Measurements from ENCODE around the gene CBX2.
A peak's percentile ranks its signal among the peaks of the same experiment; 100 is the strongest.

CBX2 gene

GRCh38 chr17:79826841-79827578 is 49.1 kb downstream of the CBX2 start:
- Histone ChIP-seq H3K4me1 (ENCODE audit: control insufficient read depth, insufficient read depth, low read length) (peaks cover 22% of the 10 kb centered on the region), H3K27ac (ENCODE audit: low read length) (no peak overlapping the region), H3K9ac (ENCODE audit: low read length in 2 of 2) (no peak overlapping the region), H3K27me3 (ENCODE audit: control insufficient read depth in 1 of 2, insufficient read depth in 2 of 2, low read length in 2 of 2) (peaks cover 10 to 21% of the 10 kb centered on the region in 2 donors), H3K4me3 (ENCODE audit: low read length in 2 of 2) (no peak overlapping the region), H3K36me3 (ENCODE audit: control insufficient read depth in 2 of 2, insufficient read depth in 2 of 2, low read length in 2 of 2) (no peaks in the 10 kb centered on the region), H3K9me3 (ENCODE audit: control insufficient read depth in 2 of 2, low read length in 2 of 2) (no peaks in the 10 kb centered on the region)

- H3K36me3 ChIP-seq (ENCODE audit: control insufficient read depth in 2 of 2, insufficient read depth in 2 of 2, low read length in 2 of 2), result no peaks in the 10 kb centered on the region
- H3K4me1 ChIP-seq (ENCODE audit: control insufficient read depth, insufficient read depth, low read length), result peaks cover 30% of the 10 kb centered on the region
- H3K27ac ChIP-seq (ENCODE audit: low read length), result no peak overlapping the region
- peaks cover 10 to 21% of the 10 kb centered on the region in 2 donors for H3K27me3 ChIP-seq (ENCODE audit: control insufficient read depth in 1 of 2, insufficient read depth in 2 of 2, low read length in 2 of 2)
- no peak overlapping the region for H3K9ac ChIP-seq (ENCODE audit: low read length in 2 of 2)
- H3K4me3 ChIP-seq (ENCODE audit: low read length in 2 of 2), result no peak overlapping the region
- H3K9me3 ChIP-seq (ENCODE audit: control insufficient read depth in 2 of 2, low read length in 2 of 2), result no peaks in the 10 kb centered on the region
Measured at GRCh38 chr17:79829004-79829403, 51.1 kb downstream of the CBX2 start.

GRCh38 chr17:79829457-79829856 is 51.5 kb downstream of the CBX2 start:
- Histone ChIP-seq H3K27ac (ENCODE audit: low read length) (no peak overlapping the region), H3K27me3 (ENCODE audit: control insufficient read depth in 1 of 2, insufficient read depth in 2 of 2, low read length in 2 of 2) (peaks cover 10 to 21% of the 10 kb centered on the region in 2 donors), H3K4me1 (ENCODE audit: control insufficient read depth, insufficient read depth, low read length) (peaks cover 30% of the 10 kb centered on the region), H3K9me3 (ENCODE audit: control insufficient read depth in 2 of 2, low read length in 2 of 2) (no peaks in the 10 kb centered on the region), H3K36me3 (ENCODE audit: control insufficient read depth in 2 of 2, insufficient read depth in 2 of 2, low read length in 2 of 2) (no peaks in the 10 kb centered on the region), H3K4me3 (ENCODE audit: low read length in 2 of 2) (no peak overlapping the region), H3K9ac (ENCODE audit: low read length in 2 of 2) (no peak overlapping the region)

GRCh38 chr17:79830303-79830702 is 52.4 kb downstream of the CBX2 start:
- Histone ChIP-seq H3K9me3 (ENCODE audit: control insufficient read depth in 2 of 2, low read length in 2 of 2) (no peaks in the 10 kb centered on the region), H3K27ac (ENCODE audit: low read length) (no peak overlapping the region), H3K4me1 (ENCODE audit: control insufficient read depth, insufficient read depth, low read length) (peaks cover 30% of the 10 kb centered on the region), H3K4me3 (ENCODE audit: low read length in 2 of 2) (no peak overlapping the region), H3K27me3 (ENCODE audit: control insufficient read depth in 1 of 2, insufficient read depth in 2 of 2, low read length in 2 of 2) (peaks cover 10 to 17% of the 10 kb centered on the region in 2 donors), H3K36me3 (ENCODE audit: control insufficient read depth in 2 of 2, insufficient read depth in 2 of 2, low read length in 2 of 2) (no peaks in the 10 kb centered on the region), H3K9ac (ENCODE audit: low read length in 2 of 2) (no peak overlapping the region)

- no peaks in the 10 kb centered on the region for H3K36me3 ChIP-seq (ENCODE audit: control insufficient read depth in 2 of 2, insufficient read depth in 2 of 2, low read length in 2 of 2)
- no peaks in the 10 kb centered on the region for H3K9me3 ChIP-seq (ENCODE audit: control insufficient read depth in 2 of 2, low read length in 2 of 2)
- H3K4me3 ChIP-seq (ENCODE audit: low read length in 2 of 2), result no peak overlapping the region
- no peak overlapping the region for H3K27ac ChIP-seq (ENCODE audit: low read length)
- H3K27me3 ChIP-seq (ENCODE audit: control insufficient read depth in 1 of 2, insufficient read depth in 2 of 2, low read length in 2 of 2), result peaks cover 10 to 17% of the 10 kb centered on the region in 2 donors
- peaks cover 32% of the 10 kb centered on the region for H3K4me1 ChIP-seq (ENCODE audit: control insufficient read depth, insufficient read depth, low read length)
- H3K9ac ChIP-seq (ENCODE audit: low read length in 2 of 2), result no peak overlapping the region
Measured at GRCh38 chr17:79830763-79831264, 52.9 kb downstream of the CBX2 start.

GRCh38 chr17:79831265-79832217 is 53.6 kb downstream of the CBX2 start:
- H3K4me1 ChIP-seq (ENCODE audit: control insufficient read depth, insufficient read depth, low read length), result peaks cover 33% of the 10 kb centered on the region
- peak overlapping the region in 1 of 2 donors; percentile 22 for H3K4me3 ChIP-seq (ENCODE audit: low read length in 2 of 2)
- peaks cover 6 to 9% of the 10 kb centered on the region in 2 donors for H3K27me3 ChIP-seq (ENCODE audit: control insufficient read depth in 1 of 2, insufficient read depth in 2 of 2, low read length in 2 of 2)
- peaks cover 0 to 3% of the 10 kb centered on the region in 2 donors for H3K36me3 ChIP-seq (ENCODE audit: control insufficient read depth in 2 of 2, insufficient read depth in 2 of 2, low read length in 2 of 2)
- no peak overlapping the region for H3K27ac ChIP-seq (ENCODE audit: low read length)
- H3K9me3 ChIP-seq (ENCODE audit: control insufficient read depth in 2 of 2, low read length in 2 of 2), result no peaks in the 10 kb centered on the region
- no peak overlapping the region for H3K9ac ChIP-seq (ENCODE audit: low read length in 2 of 2)

GRCh38 chr17:79832218-79833109 is 54.5 kb downstream of the CBX2 start:
- Histone ChIP-seq H3K27ac (ENCODE audit: low read length) (no peak overlapping the region), H3K9ac (ENCODE audit: low read length in 2 of 2) (no peak overlapping the region), H3K4me1 (ENCODE audit: control insufficient read depth, insufficient read depth, low read length) (peaks cover 40% of the 10 kb centered on the region), H3K4me3 (ENCODE audit: low read length in 2 of 2) (peak overlapping the region in 1 of 2 donors; percentile 22), H3K27me3 (ENCODE audit: control insufficient read depth in 1 of 2, insufficient read depth in 2 of 2, low read length in 2 of 2) (peaks cover 0 to under 1% of the 10 kb centered on the region in 2 donors), H3K36me3 (ENCODE audit: control insufficient read depth in 2 of 2, insufficient read depth in 2 of 2, low read length in 2 of 2) (peaks cover 0 to 3% of the 10 kb centered on the region in 2 donors), H3K9me3 (ENCODE audit: control insufficient read depth in 2 of 2, low read length in 2 of 2) (no peaks in the 10 kb centered on the region)

- H3K27me3 ChIP-seq (ENCODE audit: control insufficient read depth in 1 of 2, insufficient read depth in 2 of 2, low read length in 2 of 2), result no peaks in the 10 kb centered on the region
- H3K36me3 ChIP-seq (ENCODE audit: control insufficient read depth in 2 of 2, insufficient read depth in 2 of 2, low read length in 2 of 2), result peaks cover 0 to 3% of the 10 kb centered on the region in 2 donors
- H3K9me3 ChIP-seq (ENCODE audit: control insufficient read depth in 2 of 2, low read length in 2 of 2), result no peaks in the 10 kb centered on the region
- peaks cover 46% of the 10 kb centered on the region for H3K4me1 ChIP-seq (ENCODE audit: control insufficient read depth, insufficient read depth, low read length)
- H3K9ac ChIP-seq (ENCODE audit: low read length in 2 of 2), result no peak overlapping the region
- H3K4me3 ChIP-seq (ENCODE audit: low read length in 2 of 2), result no peak overlapping the region
- H3K27ac ChIP-seq (ENCODE audit: low read length), result no peak overlapping the region
Measured at GRCh38 chr17:79833110-79833450, 55.1 kb downstream of the CBX2 start.

GRCh38 chr17:79833744-79834564 is 56.0 kb downstream of the CBX2 start:
- Histone ChIP-seq H3K27me3 (ENCODE audit: control insufficient read depth in 1 of 2, insufficient read depth in 2 of 2, low read length in 2 of 2) (no peaks in the 10 kb centered on the region), H3K9me3 (ENCODE audit: control insufficient read depth in 2 of 2, low read length in 2 of 2) (no peaks in the 10 kb centered on the region), H3K9ac (ENCODE audit: low read length in 2 of 2) (no peak overlapping the region), H3K4me3 (ENCODE audit: low read length in 2 of 2) (no peak overlapping the region), H3K36me3 (ENCODE audit: control insufficient read depth in 2 of 2, insufficient read depth in 2 of 2, low read length in 2 of 2) (peaks cover 0 to 3% of the 10 kb centered on the region in 2 donors), H3K4me1 (ENCODE audit: control insufficient read depth, insufficient read depth, low read length) (peaks cover 48% of the 10 kb centered on the region), H3K27ac (ENCODE audit: low read length) (no peak overlapping the region)

All from stomach smooth muscle (tissue), 2 donors.